ENCODE measurements around the gene STEAP1B. TPM values are rescaled to one million over a fixed set of nuclear protein-coding genes. Genes with fewer than 3 reads are reported as not detected.
"Not testable (repeated sequence)": the region's sequence is repeated elsewhere in the genome, so short reads cannot be mapped to it uniquely, and the experiment has no call there.

STEAP1B gene
- not detected for total RNA-seq (ENCODE audit: unreplicated experiment)
- long read RNA-seq = 0 reads

GRCh38 chr7:22499888-22500689 is at the start of gene STEAP1B:
TSS of gene STEAP1B (minus strand) at chr7:22500188. CDS start at chr7:22494855, 5,333 bp downstream.
- not testable (repeated sequence) for H3K4me1 Mint-ChIP-seq (ENCODE audit: low read depth, unreplicated experiment); H3K27ac Mint-ChIP-seq (ENCODE audit: unreplicated experiment)

GRCh38 chr7:22549051-22549450 is 49.1 kb upstream of the STEAP1B start:
- TF ChIP-seq CTCF (IDR thresholded peaks at IDR 0.05; ENCODE audit: partially characterized antibody, unreplicated experiment) = no peak
- Mint-ChIP-seq H3K27me3 (ENCODE audit: unreplicated experiment) (peaks cover 3% of the 10 kb centered on the region), H3K9me3 (ENCODE audit: unreplicated experiment) (peaks cover 1% of the 10 kb centered on the region), H3K27ac (ENCODE audit: unreplicated experiment) (no peak overlapping the region), H3K36me3 (ENCODE audit: unreplicated experiment) (no peaks in the 10 kb centered on the region), H3K4me1 (ENCODE audit: low read depth, unreplicated experiment) (peaks cover 2% of the 10 kb centered on the region), H3K4me3 (ENCODE audit: unreplicated experiment) (peak overlapping the region; percentile 91)
- DNase-seq = no peak

More at GRCh38 chr7:22499888-22500689, at the start of gene STEAP1B:
- H3K4me3 Mint-ChIP-seq (ENCODE audit: unreplicated experiment) = peak within 1 kb of the TSS; percentile 80
- TF ChIP-seq CTCF (IDR thresholded peaks at IDR 0.05; ENCODE audit: partially characterized antibody, unreplicated experiment) = peak; percentile 84
- not testable (repeated sequence) for H3K27me3 Mint-ChIP-seq (ENCODE audit: unreplicated experiment); H3K36me3 Mint-ChIP-seq (ENCODE audit: unreplicated experiment); H3K9me3 Mint-ChIP-seq (ENCODE audit: unreplicated experiment)
- peak; percentile 96 for DNase-seq

GRCh38 chr7:22548313-22548712 is 48.3 kb upstream of the STEAP1B start:
- TF ChIP-seq CTCF (IDR thresholded peaks at IDR 0.05; ENCODE audit: partially characterized antibody, unreplicated experiment) = no peak
- Mint-ChIP-seq H3K4me1 (ENCODE audit: low read depth, unreplicated experiment) (peaks cover 2% of the 10 kb centered on the region), H3K27me3 (ENCODE audit: unreplicated experiment) (peaks cover 1% of the 10 kb centered on the region), H3K9me3 (ENCODE audit: unreplicated experiment) (peaks cover 1% of the 10 kb centered on the region), H3K27ac (ENCODE audit: unreplicated experiment) (no peak overlapping the region), H3K4me3 (ENCODE audit: unreplicated experiment) (no peak overlapping the region), H3K36me3 (ENCODE audit: unreplicated experiment) (no peaks in the 10 kb centered on the region)
- DNase-seq = no peak

GRCh38 chr7:22546769-22547168 is 46.8 kb upstream of the STEAP1B start:
- Mint-ChIP-seq H3K4me3 (ENCODE audit: unreplicated experiment) (no peak overlapping the region), H3K4me1 (ENCODE audit: low read depth, unreplicated experiment) (peaks cover 2% of the 10 kb centered on the region), H3K36me3 (ENCODE audit: unreplicated experiment) (no peaks in the 10 kb centered on the region), H3K27ac (ENCODE audit: unreplicated experiment) (no peak overlapping the region), H3K9me3 (ENCODE audit: unreplicated experiment) (no peaks in the 10 kb centered on the region), H3K27me3 (ENCODE audit: unreplicated experiment) (no peaks in the 10 kb centered on the region)
- no peak for DNase-seq
- no peak for TF ChIP-seq CTCF (IDR thresholded peaks at IDR 0.05; ENCODE audit: partially characterized antibody, unreplicated experiment)

GRCh38 chr7:22545529-22545928 is 45.5 kb upstream of the STEAP1B start:
- no peaks in the 10 kb centered on the region for H3K9me3 Mint-ChIP-seq (ENCODE audit: unreplicated experiment)
- no peak for TF ChIP-seq CTCF (IDR thresholded peaks at IDR 0.05; ENCODE audit: partially characterized antibody, unreplicated experiment)
- no peak for DNase-seq

More at GRCh38 chr7:22545529-22545928, 45.5 kb upstream of the STEAP1B start:
- no peak overlapping the region for H3K4me3 Mint-ChIP-seq (ENCODE audit: unreplicated experiment)
- H3K36me3 Mint-ChIP-seq (ENCODE audit: unreplicated experiment) = no peaks in the 10 kb centered on the region
- H3K27ac Mint-ChIP-seq (ENCODE audit: unreplicated experiment) = no peak overlapping the region
- H3K4me1 Mint-ChIP-seq (ENCODE audit: low read depth, unreplicated experiment) = peaks cover 2% of the 10 kb centered on the region
- no peaks in the 10 kb centered on the region for H3K27me3 Mint-ChIP-seq (ENCODE audit: unreplicated experiment)
